Measurements from ENCODE around the gene ZGPAT.

ZGPAT gene

GRCh38 chr20:63781181-63781580 lies 73.3 kb downstream of the ZGPAT start:
- no peak overlapping the region for H3K4me3 ChIP-seq (ENCODE audit: low read depth in 1 of 2, low read length in 2 of 2)
- no peaks in the 10 kb centered on the region for H3K4me1 ChIP-seq (ENCODE audit: insufficient read depth, low read length)
- H3K36me3 ChIP-seq (ENCODE audit: insufficient read depth, low read length): no peaks in the 10 kb centered on the region
- no peaks in the 10 kb centered on the region for H3K27me3 ChIP-seq (ENCODE audit: control insufficient read depth in 1 of 2, insufficient read depth in 2 of 2, low read length in 2 of 2)
- no peaks in the 10 kb centered on the region for H3K9me3 ChIP-seq (ENCODE audit: low read length)
- no peak overlapping the region for H3K9ac ChIP-seq (ENCODE audit: low read length)
- H3K27ac ChIP-seq (ENCODE audit: low read depth, low read length): no peak overlapping the region

GRCh38 chr20:63782051-63782471 lies 74.2 kb downstream of the ZGPAT start:
- H3K4me1 ChIP-seq (ENCODE audit: insufficient read depth, low read length): no peaks in the 10 kb centered on the region
- no peaks in the 10 kb centered on the region for H3K9me3 ChIP-seq (ENCODE audit: low read length)

DNA sequence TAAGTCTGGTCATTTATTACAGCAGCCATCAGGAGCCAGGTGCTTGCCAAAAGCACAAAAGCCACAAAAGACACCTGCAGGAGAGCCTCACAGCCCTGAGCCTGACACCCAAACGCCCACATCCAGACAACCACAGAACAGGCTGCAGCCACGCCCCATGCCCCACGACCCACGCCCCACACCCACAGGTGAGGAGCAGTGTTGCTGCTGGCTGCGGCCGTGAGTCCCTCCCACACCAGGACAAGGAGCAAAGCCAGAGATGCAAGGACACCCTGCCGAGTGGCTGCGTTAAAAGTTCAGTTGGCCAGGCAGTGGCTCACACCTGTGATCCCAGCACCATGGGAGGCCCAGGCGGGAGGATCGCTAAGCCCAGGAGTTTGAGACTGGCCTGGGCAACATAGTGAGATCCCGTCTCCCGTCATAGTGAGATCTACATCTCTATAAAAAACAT lies 74.7 kb downstream of the ZGPAT start:
- no peak overlapping the region for H3K9ac ChIP-seq (ENCODE audit: low read length)
- H3K27me3 ChIP-seq (ENCODE audit: control insufficient read depth in 1 of 2, insufficient read depth in 2 of 2, low read length in 2 of 2): no peaks in the 10 kb centered on the region
- H3K36me3 ChIP-seq (ENCODE audit: insufficient read depth, low read length): no peaks in the 10 kb centered on the region
- H3K27ac ChIP-seq (ENCODE audit: low read depth, low read length): no peak overlapping the region
- no peaks in the 10 kb centered on the region for H3K4me1 ChIP-seq (ENCODE audit: insufficient read depth, low read length)
- H3K4me3 ChIP-seq (ENCODE audit: low read depth in 1 of 2, low read length in 2 of 2): no peak overlapping the region
- H3K9me3 ChIP-seq (ENCODE audit: low read length): no peaks in the 10 kb centered on the region

More at GRCh38 chr20:63782051-63782471, 74.2 kb downstream of the ZGPAT start:
- H3K27ac ChIP-seq (ENCODE audit: low read depth, low read length): no peak overlapping the region
- no peak overlapping the region for H3K9ac ChIP-seq (ENCODE audit: low read length)
- no peak overlapping the region for H3K4me3 ChIP-seq (ENCODE audit: low read depth in 1 of 2, low read length in 2 of 2)
- H3K27me3 ChIP-seq (ENCODE audit: control insufficient read depth in 1 of 2, insufficient read depth in 2 of 2, low read length in 2 of 2): no peaks in the 10 kb centered on the region
- H3K36me3 ChIP-seq (ENCODE audit: insufficient read depth, low read length): no peaks in the 10 kb centered on the region

DNA sequence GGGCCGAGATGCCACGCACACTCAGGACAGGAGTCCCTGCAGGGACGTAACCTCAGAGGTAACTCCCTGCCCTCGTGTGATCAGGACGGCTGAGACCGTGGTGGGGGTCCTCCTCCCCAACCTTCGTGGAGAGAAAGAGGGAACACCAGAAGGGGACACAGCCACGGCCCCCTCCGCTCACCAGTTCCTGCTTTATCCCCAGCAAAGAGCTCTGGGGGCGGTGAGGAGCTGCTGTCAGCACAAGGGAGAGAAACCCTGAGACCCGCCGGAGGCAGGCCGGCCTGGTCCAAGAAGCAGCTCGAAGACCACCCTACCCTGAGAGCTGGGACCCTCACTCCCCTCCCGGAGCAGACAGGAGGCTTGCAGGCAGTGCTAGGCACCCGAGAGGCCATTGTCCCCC lies 76.1 kb downstream of the ZGPAT start:
- Histone ChIP-seq H3K36me3 (ENCODE audit: insufficient read depth, low read length) (no peaks in the 10 kb centered on the region), H3K27ac (ENCODE audit: low read depth, low read length) (no peak overlapping the region), H3K4me3 (ENCODE audit: low read depth in 1 of 2, low read length in 2 of 2) (no peak overlapping the region), H3K27me3 (ENCODE audit: control insufficient read depth in 1 of 2, insufficient read depth in 2 of 2, low read length in 2 of 2) (no peaks in the 10 kb centered on the region), H3K9me3 (ENCODE audit: low read length) (no peaks in the 10 kb centered on the region), H3K4me1 (ENCODE audit: insufficient read depth, low read length) (no peaks in the 10 kb centered on the region), H3K9ac (ENCODE audit: low read length) (no peak overlapping the region)

GRCh38 chr20:63785691-63786131 lies 77.9 kb downstream of the ZGPAT start:
- no peak overlapping the region for H3K9ac ChIP-seq (ENCODE audit: low read length)
- H3K27ac ChIP-seq (ENCODE audit: low read depth, low read length): no peak overlapping the region
- no peak overlapping the region for H3K4me3 ChIP-seq (ENCODE audit: low read depth in 1 of 2, low read length in 2 of 2)

More at GRCh38 chr20:63785691-63786131, 77.9 kb downstream of the ZGPAT start:
- Histone ChIP-seq H3K36me3 (ENCODE audit: insufficient read depth, low read length) (no peaks in the 10 kb centered on the region), H3K4me1 (ENCODE audit: insufficient read depth, low read length) (no peaks in the 10 kb centered on the region), H3K27me3 (ENCODE audit: control insufficient read depth in 1 of 2, insufficient read depth in 2 of 2, low read length in 2 of 2) (no peaks in the 10 kb centered on the region), H3K9me3 (ENCODE audit: low read length) (no peaks in the 10 kb centered on the region)
